ENCODE data around the gene CYTH3. TPM values are rescaled to one million over a fixed set of nuclear protein-coding genes. Genes with fewer than 3 reads are reported as not detected.

Gene CYTH3
- total RNA-seq, 3 donors from 2014 or later (not counting 1 experiment from before 2014, with no cell fraction given), result 7.7 to 42.6 (median 13.6) TPM

GRCh38 chr7:6168477-6168868 lies 104.0 kb downstream of the CYTH3 start:
- DNase-seq (no peak), ATAC-seq (no peak)
- Histone ChIP-seq H3K9me3 (ENCODE audit: control insufficient read depth, insufficient read depth, low read length) (no peaks in the 10 kb centered on the region), H3K4me3 (ENCODE audit: low read length) (no peak overlapping the region), H3K27ac (ENCODE audit: low read length) (no peak overlapping the region), H3K36me3 (ENCODE audit: control insufficient read depth, insufficient read depth, low read length) (peaks cover 19% of the 10 kb centered on the region), H3K4me1 (ENCODE audit: control insufficient read depth, insufficient read depth, low read length) (peaks cover 8% of the 10 kb centered on the region), H3K27me3 (ENCODE audit: control insufficient read depth, insufficient read depth, low read length) (no peaks in the 10 kb centered on the region)
- no peaks in the 10 kb centered on the region for H3K9me3 Mint-ChIP-seq
- no peaks in the 10 kb centered on the region for H3K36me3 Mint-ChIP-seq
- H3K4me3 Mint-ChIP-seq, result no peak overlapping the region
- intact Hi-C loops (cut with micrococcal nuclease), result no loop called here
- no peak overlapping the region for H3K27ac Mint-ChIP-seq
- H3K4me1 Mint-ChIP-seq, result peaks cover 0 to 6% of the 10 kb centered on the region in 2 donors
- H3K27me3 Mint-ChIP-seq (ENCODE audit: low read depth in 2 of 2), result no peaks in the 10 kb centered on the region
- 94% methylated on average over 14 of the region's 14 CpGs for WGBS (ENCODE audit: insufficient coverage)
- TF ChIP-seq CTCF (IDR thresholded peaks at IDR 0.05), result no peak

GRCh38 chr7:6167587-6168476 lies 104.6 kb downstream of the CYTH3 start:
- no peak overlapping the region for H3K27ac ChIP-seq (ENCODE audit: low read length)
- ATAC-seq (no peak), DNase-seq (no peak)
- H3K36me3 ChIP-seq (ENCODE audit: control insufficient read depth, insufficient read depth, low read length), result peaks cover 23% of the 10 kb centered on the region
- Mint-ChIP-seq H3K4me3 (no peak overlapping the region), H3K36me3 (no peaks in the 10 kb centered on the region), H3K4me1 (peaks cover 0 to 6% of the 10 kb centered on the region in 2 donors), H3K27me3 (ENCODE audit: low read depth in 2 of 2) (no peaks in the 10 kb centered on the region), H3K27ac (no peak overlapping the region), H3K9me3 (no peaks in the 10 kb centered on the region)
- no peaks in the 10 kb centered on the region for H3K27me3 ChIP-seq (ENCODE audit: control insufficient read depth, insufficient read depth, low read length)
- peaks cover 8% of the 10 kb centered on the region for H3K4me1 ChIP-seq (ENCODE audit: control insufficient read depth, insufficient read depth, low read length)
- no peak for TF ChIP-seq CTCF (IDR thresholded peaks at IDR 0.05)
- no peak overlapping the region for H3K4me3 ChIP-seq (ENCODE audit: low read length)
- intact Hi-C loops (cut with micrococcal nuclease), result no loop called here
- no peaks in the 10 kb centered on the region for H3K9me3 ChIP-seq (ENCODE audit: control insufficient read depth, insufficient read depth, low read length)
- 94% methylated on average over 22 of the region's 22 CpGs for WGBS (ENCODE audit: insufficient coverage)

GRCh38 chr7:6167004-6167551 lies 105.3 kb downstream of the CYTH3 start:
- Histone ChIP-seq H3K4me3 (ENCODE audit: low read length) (no peak overlapping the region), H3K9me3 (ENCODE audit: control insufficient read depth, insufficient read depth, low read length) (no peaks in the 10 kb centered on the region), H3K27ac (ENCODE audit: low read length) (no peak overlapping the region), H3K36me3 (ENCODE audit: control insufficient read depth, insufficient read depth, low read length) (peaks cover 23% of the 10 kb centered on the region), H3K4me1 (ENCODE audit: control insufficient read depth, insufficient read depth, low read length) (peaks cover 8% of the 10 kb centered on the region), H3K27me3 (ENCODE audit: control insufficient read depth, insufficient read depth, low read length) (no peaks in the 10 kb centered on the region)
- Mint-ChIP-seq H3K27me3 (ENCODE audit: low read depth in 2 of 2) (no peaks in the 10 kb centered on the region), H3K27ac (no peak overlapping the region), H3K4me3 (no peak overlapping the region), H3K36me3 (no peaks in the 10 kb centered on the region), H3K4me1 (peaks cover 0 to 6% of the 10 kb centered on the region in 2 donors), H3K9me3 (no peaks in the 10 kb centered on the region)
- WGBS (ENCODE audit: insufficient coverage), result 89% methylated on average over 13 of the region's 13 CpGs
- ATAC-seq (no peak), DNase-seq (no peak)
- no peak for TF ChIP-seq CTCF (IDR thresholded peaks at IDR 0.05)
- intact Hi-C loops (cut with micrococcal nuclease), result no loop called here
